ENCODE measurements around the gene UNC45A.

The UNC45A gene

GRCh38 chr15:90962021-90962420, 26.9 kb downstream of the UNC45A start:
- intact Hi-C loops (cut with micrococcal nuclease) = no loop called here
- H3K4me3 Mint-ChIP-seq = no peak overlapping the region
- no peaks in the 10 kb centered on the region for H3K27me3 Mint-ChIP-seq
- no peak overlapping the region for H3K27ac Mint-ChIP-seq
- H3K9me3 Mint-ChIP-seq = no peaks in the 10 kb centered on the region
- H3K36me3 Mint-ChIP-seq (ENCODE audit: low read depth) = peaks cover 80% of the 10 kb centered on the region
- peaks cover 12% of the 10 kb centered on the region for H3K4me1 Mint-ChIP-seq (ENCODE audit: low read depth)

GRCh38 chr15:90966262-90966661, 31.2 kb downstream of the UNC45A start:
- H3K4me1 Mint-ChIP-seq (ENCODE audit: low read depth) = no peaks in the 10 kb centered on the region
- H3K36me3 Mint-ChIP-seq (ENCODE audit: low read depth) = peaks cover 48% of the 10 kb centered on the region
- no peak overlapping the region for H3K27ac Mint-ChIP-seq
- no peaks in the 10 kb centered on the region for H3K9me3 Mint-ChIP-seq
- no peak overlapping the region for H3K4me3 Mint-ChIP-seq
- no peaks in the 10 kb centered on the region for H3K27me3 Mint-ChIP-seq
- intact Hi-C loops (cut with micrococcal nuclease) = no loop called here

- Mint-ChIP-seq H3K4me3 (no peak overlapping the region), H3K27me3 (no peaks in the 10 kb centered on the region), H3K9me3 (no peaks in the 10 kb centered on the region), H3K4me1 (ENCODE audit: low read depth) (no peaks in the 10 kb centered on the region), H3K36me3 (ENCODE audit: low read depth) (peaks cover 39% of the 10 kb centered on the region), H3K27ac (no peak overlapping the region)
- intact Hi-C loops (cut with micrococcal nuclease) = no loop called here
Observed at GRCh38 chr15:90967206-90967605, 32.1 kb downstream of the UNC45A start.

- H3K36me3 Mint-ChIP-seq (ENCODE audit: low read depth) = peaks cover 33% of the 10 kb centered on the region
Observed at GRCh38 chr15:90968434-90968833, 33.3 kb downstream of the UNC45A start.

GRCh38 chr15:90970274-90970673, 35.2 kb downstream of the UNC45A start:
- Mint-ChIP-seq H3K27ac (no peak overlapping the region), H3K36me3 (ENCODE audit: low read depth) (peaks cover 31% of the 10 kb centered on the region), H3K4me3 (no peak overlapping the region), H3K4me1 (ENCODE audit: low read depth) (no peaks in the 10 kb centered on the region), H3K9me3 (no peaks in the 10 kb centered on the region), H3K27me3 (no peaks in the 10 kb centered on the region)
- intact Hi-C loops (cut with micrococcal nuclease) = no loop called here

More at GRCh38 chr15:90968434-90968833, 33.3 kb downstream of the UNC45A start:
- H3K4me1 Mint-ChIP-seq (ENCODE audit: low read depth) = no peaks in the 10 kb centered on the region
- H3K27ac Mint-ChIP-seq = no peak overlapping the region
- intact Hi-C loops (cut with micrococcal nuclease) = no loop called here
- no peaks in the 10 kb centered on the region for H3K9me3 Mint-ChIP-seq
- H3K4me3 Mint-ChIP-seq = no peak overlapping the region
- no peaks in the 10 kb centered on the region for H3K27me3 Mint-ChIP-seq

GRCh38 chr15:90972133-90972532, 37.0 kb downstream of the UNC45A start:
- no peaks in the 10 kb centered on the region for H3K4me1 Mint-ChIP-seq (ENCODE audit: low read depth)
- intact Hi-C loops (cut with micrococcal nuclease) = no loop called here
- H3K27ac Mint-ChIP-seq = no peak overlapping the region

GRCh38 chr15:90974216-90974615, 39.1 kb downstream of the UNC45A start:
- intact Hi-C loops (cut with micrococcal nuclease) = no loop called here

More at GRCh38 chr15:90972133-90972532, 37.0 kb downstream of the UNC45A start:
- Mint-ChIP-seq H3K9me3 (no peaks in the 10 kb centered on the region), H3K27me3 (no peaks in the 10 kb centered on the region), H3K36me3 (ENCODE audit: low read depth) (peaks cover 24% of the 10 kb centered on the region), H3K4me3 (no peak overlapping the region)

GRCh38 chr15:90979582-90979981, 44.5 kb downstream of the UNC45A start:
- intact Hi-C loops (cut with micrococcal nuclease) = no loop called here
- peaks cover 17% of the 10 kb centered on the region for H3K4me1 Mint-ChIP-seq (ENCODE audit: low read depth)
- H3K36me3 Mint-ChIP-seq (ENCODE audit: low read depth) = peaks cover 20% of the 10 kb centered on the region
- H3K4me3 Mint-ChIP-seq = no peak overlapping the region
- no peak overlapping the region for H3K27ac Mint-ChIP-seq
- H3K27me3 Mint-ChIP-seq = no peaks in the 10 kb centered on the region
- H3K9me3 Mint-ChIP-seq = no peaks in the 10 kb centered on the region

More at GRCh38 chr15:90974216-90974615, 39.1 kb downstream of the UNC45A start:
- Mint-ChIP-seq H3K27me3 (no peaks in the 10 kb centered on the region), H3K9me3 (no peaks in the 10 kb centered on the region), H3K4me1 (ENCODE audit: low read depth) (no peaks in the 10 kb centered on the region), H3K4me3 (no peak overlapping the region), H3K27ac (no peak overlapping the region), H3K36me3 (ENCODE audit: low read depth) (peaks cover 34% of the 10 kb centered on the region)

- no peak overlapping the region for H3K27ac Mint-ChIP-seq
- H3K36me3 Mint-ChIP-seq (ENCODE audit: low read depth) = peaks cover 9% of the 10 kb centered on the region
- H3K9me3 Mint-ChIP-seq = no peaks in the 10 kb centered on the region
- H3K27me3 Mint-ChIP-seq = no peaks in the 10 kb centered on the region
- H3K4me1 Mint-ChIP-seq (ENCODE audit: low read depth) = peaks cover 17% of the 10 kb centered on the region
- intact Hi-C loops (cut with micrococcal nuclease) = no loop called here
- H3K4me3 Mint-ChIP-seq = no peak overlapping the region
Observed at GRCh38 chr15:90981681-90982080, 46.6 kb downstream of the UNC45A start.

- Mint-ChIP-seq H3K4me3 (no peak overlapping the region), H3K4me1 (ENCODE audit: low read depth) (peaks cover 17% of the 10 kb centered on the region), H3K27ac (no peak overlapping the region), H3K36me3 (ENCODE audit: low read depth) (peaks cover 9% of the 10 kb centered on the region), H3K9me3 (no peaks in the 10 kb centered on the region), H3K27me3 (no peaks in the 10 kb centered on the region)
- intact Hi-C loops (cut with micrococcal nuclease) = no loop called here
Observed at GRCh38 chr15:90982135-90982534, 47.0 kb downstream of the UNC45A start.

GRCh38 chr15:90986790-90987507, 51.9 kb downstream of the UNC45A start:
- no peak overlapping the region for H3K27ac Mint-ChIP-seq
- intact Hi-C loops (cut with micrococcal nuclease) = no loop called here
- H3K4me1 Mint-ChIP-seq (ENCODE audit: low read depth) = peaks cover 29% of the 10 kb centered on the region
- H3K9me3 Mint-ChIP-seq = no peaks in the 10 kb centered on the region
- H3K4me3 Mint-ChIP-seq = no peak overlapping the region
- H3K36me3 Mint-ChIP-seq (ENCODE audit: low read depth) = no peaks in the 10 kb centered on the region
- H3K27me3 Mint-ChIP-seq = no peaks in the 10 kb centered on the region

- Mint-ChIP-seq H3K27me3 (no peaks in the 10 kb centered on the region), H3K27ac (peak overlapping the region; percentile 77), H3K36me3 (ENCODE audit: low read depth) (no peaks in the 10 kb centered on the region), H3K4me3 (no peak overlapping the region), H3K4me1 (ENCODE audit: low read depth) (peaks cover 28% of the 10 kb centered on the region), H3K9me3 (no peaks in the 10 kb centered on the region)
- intact Hi-C loops (cut with micrococcal nuclease) = no loop called here
Observed at GRCh38 chr15:90987561-90988141, 52.6 kb downstream of the UNC45A start.

- Mint-ChIP-seq H3K4me3 (peak overlapping the region; percentile 14), H3K27ac (peak overlapping the region; percentile 77)
Observed at GRCh38 chr15:90988296-90988695, 53.2 kb downstream of the UNC45A start.

GRCh38 chr15:90989040-90989768, 54.1 kb downstream of the UNC45A start:
- Mint-ChIP-seq H3K9me3 (no peaks in the 10 kb centered on the region), H3K36me3 (ENCODE audit: low read depth) (peaks cover 2% of the 10 kb centered on the region), H3K4me1 (ENCODE audit: low read depth) (peaks cover 23% of the 10 kb centered on the region), H3K27ac (peak overlapping the region; percentile 77), H3K27me3 (no peaks in the 10 kb centered on the region), H3K4me3 (no peak overlapping the region)
- intact Hi-C loops (cut with micrococcal nuclease) = no loop called here

More at GRCh38 chr15:90988296-90988695, 53.2 kb downstream of the UNC45A start:
- Mint-ChIP-seq H3K9me3 (no peaks in the 10 kb centered on the region), H3K27me3 (no peaks in the 10 kb centered on the region), H3K4me1 (ENCODE audit: low read depth) (peaks cover 24% of the 10 kb centered on the region), H3K36me3 (ENCODE audit: low read depth) (no peaks in the 10 kb centered on the region)
- intact Hi-C loops (cut with micrococcal nuclease) = no loop called here
